HG02763 (cell line): ENCODE data around the gene UBALD2.
"Not testable (repeated sequence)": the region's sequence is repeated elsewhere in the genome, so short reads cannot be mapped to it uniquely, and the experiment has no call there.

ENCODE experiments used
- ATAC-seq: cut with Tn5 transposase; IDR thresholded peaks from one replicate; pipeline ENCODE4 v1.9.1; 2021; ENCODE audit warnings: mild to moderate bottlenecking, moderate library complexity; ENCODE audit not compliant: unreplicated experiment

UBALD2 gene

DNA sequence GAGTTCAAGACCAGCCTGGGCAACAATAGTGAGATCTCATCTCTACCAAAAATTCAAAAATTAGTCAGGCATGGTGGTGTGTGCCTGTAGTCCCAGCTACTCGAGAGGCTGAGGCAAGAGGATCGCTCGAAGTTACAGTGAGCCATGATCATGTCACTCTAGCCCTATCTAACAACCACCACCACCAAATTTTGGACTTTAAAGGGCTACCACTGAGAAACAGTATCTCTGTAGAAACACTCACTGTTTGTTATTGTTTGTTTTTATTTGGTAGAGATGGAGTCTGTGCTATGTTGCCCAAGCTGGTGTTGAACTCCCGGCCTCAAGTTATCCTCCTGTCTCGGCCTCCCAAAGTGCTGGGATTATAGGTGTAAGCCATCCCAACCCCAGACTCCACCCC is 1.3 kb upstream of the UBALD2 start:
- ATAC-seq: no peak

- ATAC-seq: no peak
Observed at GRCh38 chr17:76264425-76264754, 758 bp upstream of the UBALD2 start.

DNA sequence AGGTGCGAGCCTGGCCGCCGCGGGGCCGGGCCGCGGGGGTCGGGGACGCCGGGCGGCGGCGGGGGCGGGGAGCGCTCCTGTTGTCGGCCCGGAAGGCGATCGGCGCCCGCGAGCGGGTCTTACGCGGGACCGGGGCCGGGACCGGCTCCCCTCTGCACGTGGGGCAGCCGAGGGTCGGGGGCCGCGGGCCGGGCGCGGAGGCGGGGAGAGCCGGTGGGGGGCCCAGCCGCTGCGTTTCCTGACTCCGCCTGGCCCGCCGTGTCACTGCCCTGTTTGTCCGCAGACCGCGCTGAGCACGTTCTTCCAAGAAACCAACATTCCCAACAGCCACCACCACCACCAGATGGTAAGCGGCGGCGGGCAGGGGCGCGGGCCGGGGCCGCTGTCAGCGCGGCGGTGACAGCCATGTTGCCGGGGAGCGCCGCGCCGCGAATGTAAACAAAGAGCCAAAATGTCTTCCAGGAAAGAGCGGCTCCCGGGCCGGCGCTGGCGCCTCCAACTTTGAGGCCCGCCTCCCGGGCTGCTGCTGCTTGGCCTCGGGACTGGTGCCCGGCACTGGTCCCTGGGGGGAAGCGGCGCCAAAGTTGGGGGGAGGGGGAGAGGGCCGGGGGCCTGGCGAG is 586 bp downstream of the UBALD2 start:
- ATAC-seq: no peak

DNA sequence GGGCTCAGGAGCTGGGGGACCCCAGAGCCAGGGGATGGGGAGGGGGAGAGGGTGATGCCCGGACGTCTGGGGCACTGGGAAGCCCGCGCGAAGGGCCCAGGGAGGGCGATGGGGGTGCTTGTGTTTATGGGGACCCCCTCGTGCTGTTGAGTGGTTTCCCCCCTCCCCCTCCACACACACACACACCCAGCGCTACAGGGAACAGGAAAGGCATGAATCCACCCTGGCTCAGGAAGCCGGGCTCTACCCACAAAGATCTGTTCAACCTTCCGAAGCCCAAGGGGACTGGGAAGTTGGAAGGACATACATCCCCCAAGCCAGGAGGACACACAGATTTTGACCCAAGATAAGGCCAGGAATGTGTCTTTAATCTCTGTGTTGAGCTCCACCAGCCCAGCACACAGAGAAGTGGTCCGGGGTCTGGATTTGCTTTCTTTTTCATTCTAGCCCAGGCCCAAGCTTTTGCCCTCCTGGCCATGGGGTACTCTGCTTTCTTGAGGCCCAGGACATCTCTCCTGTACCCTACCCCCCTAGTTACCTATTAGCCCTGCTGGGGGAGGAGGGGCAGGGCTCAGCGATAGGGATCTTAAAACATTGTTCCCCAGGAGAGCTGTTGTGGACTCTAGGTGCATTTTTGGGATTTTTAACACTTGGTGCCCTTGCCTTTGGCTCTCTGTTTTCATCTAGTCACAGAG is 1.2 kb downstream of the UBALD2 start:
- ATAC-seq: no peak

DNA sequence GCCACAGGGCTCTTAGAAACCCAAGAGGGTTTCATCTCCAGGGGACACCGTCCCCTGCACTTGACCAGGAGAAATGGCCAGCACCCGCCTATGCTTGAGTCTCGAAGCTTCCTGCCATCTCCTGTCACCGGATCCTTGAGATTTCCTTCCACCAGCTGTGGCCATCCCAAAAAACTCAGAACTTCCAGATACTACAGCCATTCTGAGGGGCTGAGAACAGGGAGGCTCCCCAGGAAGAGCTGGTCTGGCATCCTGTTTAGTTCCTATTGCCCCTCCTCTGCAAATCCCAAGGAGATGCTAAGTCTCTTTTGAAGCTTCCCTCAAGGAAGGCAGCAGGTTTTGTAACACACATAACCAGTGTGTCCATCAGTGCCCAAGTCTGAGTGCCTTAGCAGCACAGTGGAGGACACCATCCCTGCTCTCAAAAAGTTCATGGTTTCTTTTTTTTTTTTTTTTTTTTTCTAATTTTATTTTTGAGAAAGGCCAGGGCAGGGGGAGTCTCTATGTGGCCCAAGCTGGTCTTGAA is 2.0 kb downstream of the UBALD2 start:
- ATAC-seq: no peak

DNA sequence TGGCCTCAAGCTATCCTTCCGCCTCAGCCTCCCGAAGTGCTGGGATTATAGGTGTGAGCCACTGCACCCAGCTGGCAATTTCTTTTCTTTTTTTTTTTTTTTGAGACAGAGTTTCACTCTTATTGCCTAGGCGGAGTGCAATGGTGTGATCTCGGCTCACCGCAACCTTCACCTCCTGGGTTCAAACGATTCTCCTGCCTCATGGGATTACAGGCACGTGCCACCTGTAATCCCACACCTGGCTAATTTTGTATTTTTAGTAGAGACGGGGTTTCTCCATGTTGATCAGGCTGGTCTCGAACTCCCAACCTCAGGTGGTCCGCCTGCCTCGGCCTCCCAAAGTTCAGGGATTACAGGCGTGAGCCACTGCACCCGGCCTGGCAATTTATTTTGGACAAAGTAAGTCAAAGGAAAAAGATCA is 2.4 kb downstream of the UBALD2 start:
- ATAC-seq: not testable (repeated sequence)

- no peak for ATAC-seq
Observed at GRCh38 chr17:76268015-76268749, 3.0 kb downstream of the UBALD2 start.

DNA sequence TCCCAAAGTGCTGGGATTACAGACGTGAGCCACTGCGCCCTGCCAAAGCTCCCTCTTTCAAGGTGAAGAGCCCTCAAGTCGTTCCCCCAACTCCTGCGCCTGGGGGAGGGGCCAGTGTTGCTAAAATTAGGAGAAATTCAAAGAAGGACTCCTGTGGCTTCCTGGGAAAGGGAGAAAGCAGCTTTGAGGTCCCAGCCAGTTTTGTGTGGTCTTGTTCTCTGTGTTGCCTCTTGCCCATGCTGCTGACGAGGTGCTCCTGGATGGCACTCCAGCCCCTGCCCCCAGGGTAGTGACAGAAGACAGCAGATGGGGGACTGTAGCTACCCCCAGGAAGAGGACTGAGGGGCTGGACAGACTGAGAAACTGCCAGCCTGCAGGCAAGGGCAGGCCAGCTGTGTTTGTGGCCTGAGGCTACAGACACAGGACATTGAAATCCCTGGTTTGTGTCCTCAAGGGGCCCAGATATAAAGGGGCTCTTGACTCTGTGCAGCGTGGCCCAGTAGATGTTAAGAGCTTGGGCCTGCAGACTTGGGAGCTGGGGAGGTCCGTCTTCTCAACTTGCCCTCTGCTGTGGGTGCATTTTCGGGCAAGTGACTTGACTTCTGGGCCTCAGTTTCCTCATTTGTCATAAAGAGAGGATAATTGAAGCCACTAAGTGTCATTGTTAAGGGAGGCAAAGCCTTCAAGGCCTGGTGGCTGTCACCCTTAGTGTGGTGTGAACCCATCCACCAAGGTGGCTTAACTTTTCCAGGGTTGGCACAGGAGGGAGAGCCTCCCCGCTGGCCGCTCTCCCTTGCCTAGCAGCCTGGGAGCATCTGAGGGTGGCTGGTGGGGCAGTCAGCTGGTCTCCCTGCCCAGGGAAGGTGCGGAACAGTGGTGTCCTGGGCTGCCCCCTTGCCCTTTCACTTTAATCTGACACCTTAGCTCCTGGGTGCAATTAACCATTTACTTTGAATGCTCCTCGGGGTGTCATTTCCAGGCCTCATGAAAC is 4.1 kb downstream of the UBALD2 start:
- no peak for ATAC-seq

- no peak for ATAC-seq
Observed at GRCh38 chr17:76270127-76270592, 5.0 kb downstream of the UBALD2 start.

DNA sequence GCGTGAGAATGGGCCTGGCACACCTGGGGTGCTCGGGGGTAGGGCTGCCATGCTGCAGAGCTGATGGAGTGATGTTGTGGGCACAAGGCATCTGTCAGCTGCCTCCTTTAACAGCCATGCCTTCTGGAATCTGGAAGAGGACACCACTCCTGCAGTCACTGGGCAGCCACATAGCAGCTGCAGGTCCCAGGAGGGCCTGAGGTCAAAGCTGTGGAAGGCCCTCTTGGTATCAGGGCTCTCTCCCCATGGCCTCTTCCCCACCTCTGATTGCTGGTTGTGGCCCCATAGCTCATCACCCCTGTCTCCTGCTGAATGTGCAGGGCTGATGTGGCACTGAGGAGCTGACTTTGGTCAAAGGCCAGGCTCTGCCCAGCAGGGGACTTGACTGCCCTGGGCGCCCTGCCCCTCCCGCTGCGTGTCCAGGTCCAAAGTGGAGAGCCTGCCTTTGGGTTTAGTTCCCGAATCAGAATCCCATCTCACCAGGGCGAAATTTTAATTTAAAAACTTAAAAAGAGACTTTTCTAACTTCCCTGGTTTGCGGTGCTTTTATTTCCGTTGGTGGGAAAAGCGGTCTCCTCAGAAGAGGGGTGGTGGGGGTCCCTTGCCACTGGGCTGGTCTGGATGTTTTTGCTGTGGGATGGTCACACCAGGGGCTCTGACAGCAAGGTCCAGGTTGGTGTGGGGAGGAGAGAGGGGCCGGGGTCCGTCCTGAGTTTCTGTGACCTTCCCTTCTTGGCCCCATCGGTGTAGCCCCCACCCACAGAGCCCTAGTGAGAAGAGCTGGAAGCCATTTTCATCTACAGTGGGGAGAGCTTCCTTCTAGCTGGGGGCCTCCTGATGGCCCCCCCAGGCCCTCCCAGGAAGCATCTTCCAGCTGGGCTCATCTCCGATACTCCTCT is 5.9 kb downstream of the UBALD2 start:
- ATAC-seq: no peak

DNA sequence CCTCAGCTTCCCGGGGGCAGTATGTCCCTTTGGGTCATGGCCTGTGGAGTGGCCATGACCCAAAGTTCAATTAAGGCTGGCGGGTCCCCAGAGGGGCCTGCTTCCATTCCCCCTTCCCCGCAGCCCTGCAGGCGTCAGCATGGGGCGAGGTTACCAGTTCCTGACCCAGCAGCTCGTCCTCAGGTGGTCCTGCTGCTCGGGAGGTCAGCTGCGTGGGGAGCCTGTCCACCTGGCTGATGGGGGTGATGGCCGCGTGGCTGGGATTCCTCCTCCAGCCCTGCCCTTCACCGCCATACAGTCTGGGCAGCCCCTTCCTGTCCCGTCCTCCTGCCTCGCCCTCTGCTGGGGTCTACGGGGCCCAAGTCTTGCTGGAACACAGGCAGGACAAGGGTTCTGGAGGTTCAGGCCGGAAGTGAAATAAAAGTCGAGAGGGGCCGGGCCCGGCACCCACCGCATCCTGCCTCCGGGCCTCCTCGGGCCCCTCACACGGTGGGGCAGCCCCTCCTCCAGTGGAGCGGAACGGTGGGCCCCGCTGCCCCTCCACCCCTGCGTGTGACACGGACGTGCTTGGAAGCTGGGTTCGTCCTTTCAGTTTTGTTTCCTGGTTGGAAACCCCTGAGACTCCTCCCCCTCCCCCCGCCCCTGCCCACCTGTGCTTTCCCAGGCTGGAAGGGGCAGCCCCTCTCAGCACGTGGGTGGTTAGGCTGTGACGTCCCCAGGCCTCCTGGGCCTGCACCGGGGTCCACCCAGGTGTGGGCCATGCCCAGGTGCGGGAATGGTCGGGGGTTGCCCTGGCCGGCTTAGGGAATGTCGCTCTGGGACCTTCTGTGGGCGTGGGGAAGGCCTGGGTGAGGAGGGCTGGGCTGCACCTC is 6.8 kb downstream of the UBALD2 start:
- ATAC-seq: peak; percentile 49

DNA sequence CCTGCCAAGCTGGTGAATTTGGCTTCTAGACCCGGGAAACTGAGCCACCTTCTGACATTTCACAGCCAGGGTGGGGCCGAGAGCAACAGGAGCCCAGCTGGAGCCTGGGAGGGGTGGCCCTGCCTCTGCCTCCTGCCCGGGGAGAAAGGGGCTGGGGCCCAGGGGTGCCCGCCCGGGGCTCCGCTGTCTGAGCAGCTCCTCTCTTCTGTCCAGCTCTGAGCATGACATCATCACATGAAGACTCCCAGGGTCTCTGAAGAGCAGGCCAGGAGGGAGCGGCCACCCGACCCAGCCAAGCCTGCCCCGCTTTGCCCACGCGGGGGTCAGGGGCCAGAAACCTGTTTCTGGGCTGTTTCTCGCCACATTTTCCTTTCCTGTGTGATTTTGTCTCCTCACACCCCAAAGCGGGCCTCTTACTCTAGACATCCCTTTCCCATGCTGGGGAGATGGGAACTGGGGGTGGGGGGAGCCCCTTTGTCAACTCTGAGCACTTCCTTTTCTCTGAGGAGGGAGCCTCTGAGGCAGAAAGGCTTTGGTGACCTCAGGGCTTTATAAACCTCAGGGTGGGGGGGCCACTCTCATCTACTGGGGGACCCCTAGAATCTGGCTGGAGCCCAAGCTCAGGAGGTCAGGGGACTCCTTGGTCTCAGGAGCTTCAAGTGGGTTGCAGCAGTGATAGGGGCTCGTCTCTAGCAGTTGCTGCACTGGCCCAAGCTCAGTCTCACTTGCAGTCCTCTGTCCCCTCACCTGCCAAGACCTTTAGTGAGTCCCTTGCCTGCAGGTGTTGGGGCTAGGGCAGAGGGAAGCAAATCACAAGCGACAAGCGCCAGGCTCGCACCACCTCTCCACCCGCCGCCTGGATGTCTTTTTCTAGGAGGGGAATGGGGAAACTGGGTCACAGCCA is 7.6 kb downstream of the UBALD2 start:
- ATAC-seq: peak; percentile 18

GRCh38 chr17:76273445-76274111 is 8.4 kb downstream of the UBALD2 start:
- no peak for ATAC-seq

DNA sequence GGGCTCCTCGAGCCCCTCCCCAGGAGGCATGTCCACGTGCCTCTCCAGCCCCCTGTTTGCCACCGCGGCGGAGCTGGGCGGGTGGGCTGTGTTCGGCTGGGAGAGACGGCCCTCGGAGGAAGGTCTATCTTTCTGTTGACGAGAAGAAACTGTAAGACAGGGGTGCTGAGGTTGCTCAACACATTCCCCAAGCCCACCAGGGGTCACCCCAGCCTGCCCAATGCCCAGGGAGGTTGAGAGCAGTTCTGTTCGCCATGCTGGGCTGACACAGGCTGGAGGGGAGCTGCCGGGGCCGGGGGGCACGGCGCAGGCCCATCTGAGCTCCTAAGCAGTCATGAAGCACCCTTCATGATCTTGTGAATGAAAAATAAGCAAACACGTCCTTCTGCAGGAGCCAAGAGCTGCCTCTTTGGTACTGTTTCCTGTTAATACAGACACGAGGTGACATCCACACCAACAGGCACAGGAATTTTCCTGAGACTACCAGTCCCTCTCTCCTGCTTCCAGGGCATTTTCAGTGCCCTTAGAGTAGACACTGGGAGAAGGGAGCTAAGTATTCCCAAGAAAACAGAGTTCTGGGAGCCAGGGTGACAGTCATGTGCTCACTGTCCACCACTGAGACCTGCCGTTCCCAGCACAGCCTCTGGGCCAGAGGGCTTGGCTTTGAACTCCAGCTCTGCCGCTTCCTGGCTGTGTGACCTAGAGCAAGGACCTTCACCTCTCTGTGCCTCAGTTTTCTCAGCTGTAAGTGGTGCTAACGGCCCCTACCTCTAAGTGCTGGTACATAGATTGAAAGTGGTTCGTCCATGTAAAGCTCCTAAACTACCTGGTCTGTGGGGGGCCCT is 9.2 kb downstream of the UBALD2 start:
- ATAC-seq: no peak

GRCh38 chr17:76275382-76276068 is 10.4 kb downstream of the UBALD2 start:
- no peak for ATAC-seq

DNA sequence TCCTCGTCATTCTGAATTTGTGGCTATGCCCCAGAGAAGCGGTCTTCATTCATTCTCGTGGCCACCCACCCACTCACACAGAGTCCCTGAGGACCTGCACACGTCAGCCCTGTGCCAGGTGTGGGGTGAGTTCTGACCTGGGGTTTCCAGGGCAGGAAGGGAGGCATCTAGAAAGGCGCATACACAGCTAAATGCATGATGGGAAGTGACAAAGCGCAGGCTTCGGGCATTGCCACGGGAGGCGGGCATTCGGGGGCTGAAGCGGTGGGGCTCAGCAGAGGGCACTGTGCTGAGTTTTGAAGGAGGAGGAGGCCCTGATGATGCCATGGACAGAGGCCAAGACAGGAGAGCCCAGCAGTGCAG is 10.9 kb downstream of the UBALD2 start:
- ATAC-seq: no peak
